Glomerular endothelial cell (primary cell): ENCODE measurements around the gene MAD1L1. TPM values are rescaled to one million over a fixed set of nuclear protein-coding genes. Genes with fewer than 3 reads are reported as not detected.

ENCODE experiments used
- DNase-seq: peaks from one replicate; pipeline ENCODE4 v3.0.0-alpha.2; 2011; ENCODE audit warnings: low read depth, low spot score; ENCODE audit errors: extremely low read depth
- total RNA-seq: library from RNA; depleted of rRNA; stranded (reverse); fragments of >200 nt; gene quantifications from 2 replicates; pipeline ENCODE4 v1.2.3, GENCODE V29; 2015

The MAD1L1 gene
- total RNA-seq, 1 donor from 2014 or later: 59.4 TPM

DNA sequence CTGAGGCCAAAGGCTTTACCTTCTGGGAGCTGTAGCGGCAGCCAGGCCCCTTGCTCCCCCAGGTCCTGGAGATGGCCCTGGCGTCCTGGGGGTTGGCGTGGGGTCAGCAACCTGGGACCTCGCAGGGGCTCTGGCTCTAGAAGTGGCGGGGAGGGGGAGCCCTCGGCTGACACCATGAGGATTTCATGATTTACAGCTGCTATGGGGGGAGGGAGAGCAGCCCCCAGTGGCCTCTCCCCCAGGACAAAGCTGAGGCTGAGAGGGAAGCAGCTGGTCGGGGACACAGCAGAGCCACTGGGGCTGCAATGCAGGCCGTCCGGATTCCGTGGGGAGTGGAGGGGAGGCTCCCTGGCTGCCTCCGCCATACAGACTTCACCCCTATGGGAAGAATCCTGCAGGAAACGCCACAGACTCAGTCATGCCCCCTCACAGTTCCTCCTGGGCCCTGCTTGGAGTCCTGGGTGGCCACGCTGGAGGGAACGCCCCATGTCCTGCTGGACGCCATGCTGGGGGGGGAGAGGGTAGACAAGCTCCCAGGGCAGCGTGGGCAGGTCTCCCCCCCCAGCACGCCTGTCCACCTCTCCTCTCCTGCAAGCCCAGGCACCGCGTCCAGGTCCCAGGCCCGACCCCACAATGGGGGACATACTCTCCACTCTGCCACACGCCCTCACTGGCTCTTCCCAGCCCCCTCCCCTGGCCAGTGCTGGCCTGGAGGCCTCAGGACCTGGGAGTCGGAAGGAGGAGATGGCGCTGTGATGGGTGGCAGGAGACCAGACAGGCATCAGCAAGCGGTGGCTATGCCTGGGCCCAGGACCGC lies 319.1 kb downstream of the MAD1L1 start:
- no peak for DNase-seq

GRCh38 chr7:1912593-1913465 lies 319.9 kb downstream of the MAD1L1 start:
- DNase-seq: no peak

DNA sequence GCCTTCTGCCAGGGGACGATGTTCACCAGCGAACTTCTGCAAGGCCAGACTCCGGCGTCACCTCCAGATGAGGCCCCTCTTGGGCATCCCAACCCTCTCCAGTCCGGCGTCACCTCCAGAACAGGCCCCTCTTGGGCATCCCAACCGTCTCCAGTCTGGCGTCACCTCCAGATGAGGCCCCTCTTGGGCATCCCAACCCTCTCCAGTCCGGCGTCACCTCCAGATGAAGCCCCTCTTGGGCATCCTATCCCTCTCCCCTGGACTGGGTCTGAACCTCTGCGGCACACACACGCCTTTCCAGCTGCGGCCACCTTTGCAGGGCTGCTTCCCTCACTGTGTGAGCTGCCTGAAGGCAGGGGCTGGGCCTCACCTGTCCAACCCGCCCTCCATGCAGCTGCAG lies 321.2 kb downstream of the MAD1L1 start:
- no peak for DNase-seq

GRCh38 chr7:1910827-1911226 lies 321.9 kb downstream of the MAD1L1 start:
- no peak for DNase-seq

- no peak for DNase-seq
Observed at GRCh38 chr7:1910081-1910685, 322.6 kb downstream of the MAD1L1 start.

- DNase-seq: no peak
Observed at GRCh38 chr7:1909476-1909875, 323.3 kb downstream of the MAD1L1 start.

DNA sequence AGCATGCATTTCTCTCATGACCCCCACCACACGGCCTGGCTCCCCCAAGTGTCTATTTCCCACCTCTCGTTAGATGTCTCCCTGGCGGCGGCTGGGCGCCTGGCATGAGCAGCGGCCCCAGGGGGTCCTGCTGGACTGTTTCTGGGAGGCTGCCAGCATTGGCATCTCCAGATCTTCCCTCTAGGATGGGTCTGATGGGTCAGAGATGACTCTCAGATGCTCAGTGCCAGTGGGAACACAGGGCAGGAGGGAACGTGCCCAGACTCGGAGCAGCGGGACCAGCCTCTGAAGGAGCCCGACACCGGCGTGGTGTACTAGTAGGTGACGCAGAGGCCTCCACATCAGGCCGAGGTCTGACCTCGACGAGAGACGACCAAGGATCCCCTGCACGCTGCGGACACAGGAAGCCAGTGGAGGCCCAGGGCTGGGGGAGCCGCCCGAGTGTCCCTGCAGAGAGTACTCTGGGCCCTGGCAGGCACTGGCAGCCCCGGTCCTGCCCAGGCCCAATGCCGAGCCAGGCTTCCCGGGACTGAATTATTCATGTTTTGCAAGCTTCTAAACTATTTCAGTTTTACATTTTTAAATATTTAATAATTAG lies 323.8 kb downstream of the MAD1L1 start:
- DNase-seq: no peak

DNA sequence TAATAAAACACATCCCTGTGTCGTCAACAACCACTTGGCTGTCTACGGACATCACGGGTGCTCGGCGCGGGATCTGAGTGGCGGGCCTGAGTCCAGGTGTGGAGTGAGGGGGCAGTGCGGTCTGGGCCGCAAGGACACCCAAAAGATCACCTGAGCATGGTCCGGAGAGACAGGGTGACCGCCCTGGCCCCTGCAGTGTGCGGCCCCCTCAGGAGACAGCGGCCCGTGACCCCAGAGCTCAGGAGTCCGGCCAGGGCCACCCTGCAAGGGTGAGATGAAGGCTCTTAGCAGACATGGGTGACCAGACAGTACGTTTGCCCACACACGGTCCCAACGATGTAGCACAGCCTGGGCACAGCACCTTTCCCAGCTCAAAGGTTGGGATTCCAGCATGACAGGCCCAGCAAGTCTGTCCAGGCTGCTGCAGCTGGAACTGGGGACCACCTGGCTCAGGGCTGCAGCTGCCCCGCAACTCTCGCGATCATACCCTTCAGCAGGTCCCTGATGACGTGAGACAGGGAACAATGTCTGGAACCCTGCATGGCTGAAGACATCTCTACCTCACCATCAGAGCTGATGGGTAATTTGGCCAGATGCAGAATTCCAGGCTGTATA lies 324.9 kb downstream of the MAD1L1 start:
- DNase-seq: no peak

- DNase-seq: no peak
Observed at GRCh38 chr7:1906988-1907745, 325.6 kb downstream of the MAD1L1 start.

- no peak for DNase-seq
Observed at GRCh38 chr7:1906087-1906830, 326.5 kb downstream of the MAD1L1 start.

DNA sequence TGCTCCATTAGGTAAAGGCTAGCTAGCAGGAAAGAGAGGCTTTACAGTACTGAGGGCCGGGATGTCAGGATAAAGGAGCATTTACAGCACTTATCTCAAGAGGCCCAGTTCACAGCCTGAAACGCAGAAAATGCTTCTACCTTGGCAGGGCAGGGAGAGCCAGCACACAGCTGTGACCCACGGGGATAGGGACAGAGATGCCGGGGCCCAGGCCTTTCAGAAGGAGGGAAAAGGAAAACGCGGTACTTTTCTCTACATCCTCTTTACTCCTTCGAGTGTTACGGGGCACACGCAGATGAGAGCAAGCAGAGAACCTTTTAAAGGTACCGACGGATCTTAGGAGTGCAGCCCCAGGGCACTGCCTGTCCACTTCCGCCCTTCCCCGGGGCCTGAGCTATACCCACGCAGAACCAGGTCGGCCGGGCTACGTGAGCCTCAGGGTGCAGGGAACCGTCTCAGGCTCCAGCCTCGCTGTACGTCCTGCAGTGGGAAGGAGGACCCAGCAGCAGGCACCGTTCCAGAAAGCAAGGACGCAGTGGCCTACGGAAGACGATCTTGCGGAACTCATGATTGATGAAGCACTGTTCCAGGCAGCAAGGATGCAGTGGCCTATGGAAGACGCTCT lies 330.4 kb downstream of the MAD1L1 start:
- DNase-seq: no peak

DNA sequence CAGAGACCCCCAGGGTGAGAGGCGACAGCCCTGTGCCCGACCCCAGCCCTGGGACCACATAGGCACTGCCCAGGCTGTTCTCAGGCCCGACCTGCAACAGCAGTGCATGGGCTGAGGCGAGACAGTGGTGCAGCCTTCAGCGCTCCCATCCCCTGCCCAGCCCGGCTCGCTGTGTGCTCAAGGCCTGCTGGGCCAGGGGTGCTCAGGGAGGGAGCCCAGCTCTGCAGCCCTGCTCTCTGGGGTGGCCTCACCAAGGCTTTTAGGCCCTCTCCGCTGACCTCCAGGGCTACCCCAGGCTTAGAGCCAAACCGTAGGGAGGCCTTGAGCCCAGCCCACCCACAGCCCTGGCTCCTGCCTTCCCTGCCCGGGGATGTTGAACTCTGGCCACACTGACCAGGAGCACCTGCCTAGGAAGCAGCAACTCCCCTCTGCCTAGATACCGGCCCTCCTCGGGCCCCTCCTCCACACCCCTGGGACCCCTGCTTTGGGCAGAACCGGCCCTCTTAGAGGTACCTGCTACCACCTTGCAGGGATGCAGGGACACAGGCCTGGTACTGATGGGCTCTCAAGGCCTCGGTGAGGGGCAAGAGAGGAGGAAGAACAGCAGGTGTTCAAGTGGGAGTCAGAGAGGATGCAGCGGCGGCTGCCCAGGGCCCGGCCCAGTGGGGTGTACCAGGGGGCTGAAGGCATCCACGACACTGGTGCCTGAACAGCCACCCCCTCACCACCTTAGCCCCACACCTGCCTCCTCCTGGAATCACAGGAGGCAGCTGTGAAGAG lies 331.1 kb downstream of the MAD1L1 start:
- DNase-seq: no peak

- no peak for DNase-seq
Observed at GRCh38 chr7:1900847-1901246, 331.9 kb downstream of the MAD1L1 start.

- no peak for DNase-seq
Observed at GRCh38 chr7:1899951-1900762, 332.6 kb downstream of the MAD1L1 start.

DNA sequence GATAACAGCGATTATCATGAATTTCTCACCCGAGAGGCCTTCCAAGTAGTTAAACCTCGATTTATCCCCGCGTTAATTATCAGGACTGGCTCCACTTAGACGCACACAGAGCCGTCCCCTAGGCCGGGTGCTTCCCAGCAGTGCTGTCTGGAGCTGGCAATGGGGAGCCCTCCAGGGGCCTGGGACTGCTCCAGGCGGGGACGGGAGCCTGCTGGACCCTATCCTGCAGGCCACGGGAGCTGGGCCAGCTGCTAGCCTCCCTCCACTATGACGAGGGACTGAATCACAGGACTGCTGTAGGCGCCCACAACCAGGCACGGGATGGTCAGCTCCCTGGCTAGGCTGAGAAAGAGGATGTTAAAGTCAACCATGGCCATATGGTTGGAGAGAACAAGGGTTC lies 333.5 kb downstream of the MAD1L1 start:
- DNase-seq: no peak

GRCh38 chr7:1898628-1899185 lies 334.0 kb downstream of the MAD1L1 start:
- no peak for DNase-seq
